Dendritic cell treated with granulocyte-macrophage colony-stimulating factor and Interleukin-4, amounts not matched to agents 40 ng/mL and 50 ng/mL, for 4 days (primary cell): Measurements from ENCODE around the gene MID1.
"Not testable (repeated sequence)": the region's sequence is repeated elsewhere in the genome, so short reads cannot be mapped to it uniquely, and the experiment has no call there.

Experiments
- H3K27ac Mint-ChIP-seq: one replicate; pipeline ENCODE4 v1.8.0; 2022; ENCODE audit warnings: mild to moderate bottlenecking, mixed read lengths
- H3K27me3 Mint-ChIP-seq: one replicate; pipeline ENCODE4 v1.8.0; 2022; ENCODE audit warnings: mild to moderate bottlenecking, mixed read lengths
- H3K36me3 Mint-ChIP-seq: one replicate; pipeline ENCODE4 v1.8.0; 2022; ENCODE audit warnings: low read depth, mixed read lengths
- H3K4me1 Mint-ChIP-seq: one replicate; pipeline ENCODE4 v1.8.0; 2022; ENCODE audit warnings: low read depth, mixed read lengths
- H3K4me3 Mint-ChIP-seq: one replicate; pipeline ENCODE4 v1.8.0; 2022; ENCODE audit warnings: mild to moderate bottlenecking, moderate library complexity, mixed read lengths
- H3K9me3 Mint-ChIP-seq: one replicate; pipeline ENCODE4 v1.8.0; 2022; ENCODE audit warnings: mixed read lengths
- intact Hi-C: fragments of 100-400 bp; cut with micrococcal nuclease; formaldehyde crosslinking; loops from one replicate; pipeline ENCODE4 v1.15.0; 2022

Gene MID1

GRCh38 chrX:10607233-10607632 is 13.2 kb downstream of the MID1 start:
- no peak overlapping the region for H3K27ac Mint-ChIP-seq
- no peaks in the 10 kb centered on the region for H3K4me1 Mint-ChIP-seq
- no peak overlapping the region for H3K4me3 Mint-ChIP-seq
- H3K27me3 Mint-ChIP-seq = no peaks in the 10 kb centered on the region
- intact Hi-C loops = no loop called here
- no peaks in the 10 kb centered on the region for H3K9me3 Mint-ChIP-seq
- no peaks in the 10 kb centered on the region for H3K36me3 Mint-ChIP-seq

DNA sequence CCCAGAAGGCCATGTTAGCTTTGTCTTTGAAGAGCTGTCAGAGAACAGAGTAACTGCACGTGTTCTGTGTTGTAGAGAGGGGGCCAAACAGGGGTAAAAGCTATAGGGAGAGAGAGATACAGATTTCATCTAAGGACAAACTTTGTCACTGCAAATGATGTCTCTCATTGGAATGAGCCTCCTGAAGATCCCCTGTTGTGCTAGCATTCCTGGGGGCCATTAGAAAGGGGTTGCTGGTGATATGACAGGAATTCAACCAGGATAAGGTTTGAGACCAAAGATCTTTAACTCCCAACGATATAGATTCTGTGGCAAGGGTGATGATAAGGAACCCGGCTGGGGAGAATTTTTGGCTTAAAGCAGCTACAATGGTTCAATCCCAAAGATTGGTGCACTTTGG is 16.8 kb downstream of the MID1 start:
- Mint-ChIP-seq H3K9me3 (no peaks in the 10 kb centered on the region), H3K27me3 (no peaks in the 10 kb centered on the region), H3K27ac (no peak overlapping the region), H3K4me3 (no peak overlapping the region), H3K36me3 (no peaks in the 10 kb centered on the region), H3K4me1 (no peaks in the 10 kb centered on the region)
- intact Hi-C loops = no loop called here

- H3K36me3 Mint-ChIP-seq = no peaks in the 10 kb centered on the region
- no peaks in the 10 kb centered on the region for H3K4me1 Mint-ChIP-seq
- H3K4me3 Mint-ChIP-seq = no peak overlapping the region
- no peak overlapping the region for H3K27ac Mint-ChIP-seq
- intact Hi-C loops = no loop called here
- H3K9me3 Mint-ChIP-seq = no peaks in the 10 kb centered on the region
- H3K27me3 Mint-ChIP-seq = no peaks in the 10 kb centered on the region
Observed at GRCh38 chrX:10602646-10603045, 17.7 kb downstream of the MID1 start.

DNA sequence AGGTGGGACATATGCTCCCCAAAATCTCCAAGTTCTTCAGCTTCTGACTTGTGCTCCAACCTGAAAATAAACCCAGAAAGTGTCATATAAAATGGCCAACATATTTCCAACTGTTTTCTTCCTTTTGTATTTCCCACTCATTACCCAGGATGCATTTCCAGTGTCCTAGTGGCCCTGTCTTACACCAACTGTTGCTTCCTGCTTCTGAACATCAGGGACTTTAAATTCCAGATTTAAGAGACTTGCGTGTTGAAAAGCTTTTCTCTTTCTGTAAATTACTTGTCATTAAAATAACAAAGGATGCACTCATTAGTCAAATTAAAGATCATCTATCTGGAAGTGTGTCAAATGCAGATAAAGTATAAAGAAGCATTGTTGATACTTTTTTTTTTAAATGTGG is 19.9 kb downstream of the MID1 start:
- intact Hi-C loops = no loop called here
- Mint-ChIP-seq H3K4me1 (no peaks in the 10 kb centered on the region), H3K9me3 (no peaks in the 10 kb centered on the region), H3K36me3 (no peaks in the 10 kb centered on the region), H3K27me3 (no peaks in the 10 kb centered on the region), H3K27ac (no peak overlapping the region), H3K4me3 (no peak overlapping the region)

- no peaks in the 10 kb centered on the region for H3K36me3 Mint-ChIP-seq
- no peak overlapping the region for H3K4me3 Mint-ChIP-seq
- no peaks in the 10 kb centered on the region for H3K27me3 Mint-ChIP-seq
- H3K9me3 Mint-ChIP-seq = no peaks in the 10 kb centered on the region
- no peak overlapping the region for H3K27ac Mint-ChIP-seq
- H3K4me1 Mint-ChIP-seq = no peaks in the 10 kb centered on the region
- intact Hi-C loops = loop anchor here (5.0 kb wide), 1 partner anchor 411 kb away; no protein-coding TSS in a partner anchor
Observed at GRCh38 chrX:10598540-10598939, 21.8 kb downstream of the MID1 start.

GRCh38 chrX:10597871-10598270 is 22.5 kb downstream of the MID1 start:
- intact Hi-C loops = loop anchor here (5.0 kb wide), 1 partner anchor 411 kb away; no protein-coding TSS in a partner anchor
- H3K9me3 Mint-ChIP-seq = no peaks in the 10 kb centered on the region

DNA sequence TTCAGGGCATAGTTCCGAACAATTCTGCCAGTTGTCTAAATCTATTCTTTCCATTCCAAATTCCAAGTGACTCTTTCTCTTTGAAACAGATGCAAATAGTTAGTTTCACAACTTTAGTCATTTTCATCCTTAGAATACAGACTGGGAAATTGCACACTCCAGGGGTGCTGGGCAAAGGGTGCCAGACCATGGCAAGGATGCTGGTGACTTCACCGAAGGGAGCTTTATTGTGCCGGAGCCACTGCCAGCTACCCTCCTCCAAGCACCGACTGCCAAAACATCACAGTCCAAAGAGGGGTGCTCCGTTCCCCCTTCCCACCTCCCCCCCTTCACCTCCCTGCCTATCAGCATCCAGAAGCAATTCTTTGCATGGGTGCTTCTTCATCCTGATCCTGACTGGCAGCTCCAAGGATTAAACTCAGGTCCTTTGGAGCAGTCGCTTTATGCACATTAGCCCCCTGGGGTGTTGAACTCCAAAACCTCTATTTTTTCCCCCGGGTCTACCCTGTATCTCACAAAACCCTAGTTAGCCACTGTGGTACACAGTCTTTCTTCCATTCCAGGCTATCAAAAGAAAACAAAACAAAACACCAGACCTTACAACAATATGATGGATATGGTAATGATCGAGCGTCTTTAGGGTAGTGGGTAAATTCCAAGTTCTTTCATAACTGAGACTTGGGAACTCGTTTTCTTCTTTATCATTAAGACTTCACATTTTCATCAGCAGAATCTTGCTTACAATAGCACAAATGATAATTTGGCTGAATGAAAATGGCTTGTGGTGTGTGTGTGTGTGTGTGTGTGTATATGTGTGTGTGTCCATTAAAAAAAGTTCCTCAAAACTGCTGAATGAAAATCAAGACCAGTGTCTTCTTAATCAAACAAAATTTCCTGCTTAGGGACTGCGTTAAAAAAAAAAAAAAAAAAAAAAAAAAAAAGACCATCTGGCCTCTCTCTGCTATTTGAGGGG is 28.7 kb downstream of the MID1 start:
- no peaks in the 10 kb centered on the region for H3K9me3 Mint-ChIP-seq
- no peak overlapping the region for H3K27ac Mint-ChIP-seq
- H3K4me3 Mint-ChIP-seq = no peak overlapping the region
- H3K4me1 Mint-ChIP-seq = no peaks in the 10 kb centered on the region
- no peaks in the 10 kb centered on the region for H3K27me3 Mint-ChIP-seq
- intact Hi-C loops = no loop called here
- H3K36me3 Mint-ChIP-seq = no peaks in the 10 kb centered on the region

More at GRCh38 chrX:10597871-10598270, 22.5 kb downstream of the MID1 start:
- Mint-ChIP-seq H3K4me1 (no peaks in the 10 kb centered on the region), H3K27me3 (no peaks in the 10 kb centered on the region), H3K36me3 (no peaks in the 10 kb centered on the region), H3K27ac (no peak overlapping the region), H3K4me3 (no peak overlapping the region)

DNA sequence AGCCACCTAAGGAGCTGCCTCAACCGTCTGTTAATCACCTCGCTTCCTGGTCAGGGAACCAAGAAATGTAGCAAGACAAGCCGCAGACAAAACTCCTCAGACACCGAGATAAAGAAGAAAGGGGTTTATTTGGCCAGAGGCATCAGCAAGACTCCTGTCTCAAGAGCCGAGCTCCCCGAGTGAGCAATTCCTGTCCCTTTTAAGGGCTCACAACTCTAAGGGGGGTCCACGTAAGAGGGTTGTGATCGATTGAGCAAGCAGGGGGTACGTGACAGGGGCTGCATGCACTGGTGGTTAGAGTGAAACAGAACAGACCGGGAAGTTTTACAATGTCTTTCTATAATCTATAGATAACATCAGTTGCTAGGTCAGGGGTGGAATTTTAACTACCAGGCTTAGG is 30.6 kb downstream of the MID1 start:
- H3K27ac Mint-ChIP-seq, intact Hi-C loops: not testable (repeated sequence)

DNA sequence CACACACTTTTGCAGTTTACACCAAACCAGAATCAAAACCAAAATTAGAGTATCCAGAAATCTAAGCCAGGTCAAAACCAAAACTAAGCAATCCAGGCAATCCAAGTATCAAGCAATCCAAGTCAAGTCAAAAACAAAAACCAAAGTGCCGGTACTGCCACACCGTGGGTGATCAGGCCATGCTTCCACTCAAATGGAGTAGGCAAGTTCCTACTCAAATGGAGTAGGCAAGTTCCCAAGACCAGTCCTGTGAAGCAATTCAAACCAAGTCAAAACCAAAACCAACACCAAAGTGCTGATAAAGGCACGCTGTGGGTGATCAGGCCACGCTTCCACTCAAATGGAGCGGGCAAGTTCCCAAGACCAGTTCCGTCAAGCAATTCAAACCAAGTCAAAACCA is 31.3 kb downstream of the MID1 start:
- Mint-ChIP-seq H3K9me3 (peaks cover 15% of the 10 kb centered on the region), H3K4me3 (no peak overlapping the region), H3K27ac (no peak overlapping the region), H3K36me3 (no peaks in the 10 kb centered on the region), H3K27me3 (no peaks in the 10 kb centered on the region), H3K4me1 (no peaks in the 10 kb centered on the region)
- intact Hi-C loops = no loop called here

More for the DNA sequence above, 30.6 kb downstream of the MID1 start:
- H3K4me1 Mint-ChIP-seq, H3K4me3 Mint-ChIP-seq, H3K9me3 Mint-ChIP-seq, H3K27me3 Mint-ChIP-seq, H3K36me3 Mint-ChIP-seq: not testable (repeated sequence)

- H3K4me3 Mint-ChIP-seq, intact Hi-C loops, H3K36me3 Mint-ChIP-seq, H3K4me1 Mint-ChIP-seq, H3K27ac Mint-ChIP-seq, H3K27me3 Mint-ChIP-seq: not testable (repeated sequence)
- peaks cover 17% of the 10 kb centered on the region for H3K9me3 Mint-ChIP-seq
Observed at GRCh38 chrX:10584882-10585281, 35.5 kb downstream of the MID1 start.

DNA sequence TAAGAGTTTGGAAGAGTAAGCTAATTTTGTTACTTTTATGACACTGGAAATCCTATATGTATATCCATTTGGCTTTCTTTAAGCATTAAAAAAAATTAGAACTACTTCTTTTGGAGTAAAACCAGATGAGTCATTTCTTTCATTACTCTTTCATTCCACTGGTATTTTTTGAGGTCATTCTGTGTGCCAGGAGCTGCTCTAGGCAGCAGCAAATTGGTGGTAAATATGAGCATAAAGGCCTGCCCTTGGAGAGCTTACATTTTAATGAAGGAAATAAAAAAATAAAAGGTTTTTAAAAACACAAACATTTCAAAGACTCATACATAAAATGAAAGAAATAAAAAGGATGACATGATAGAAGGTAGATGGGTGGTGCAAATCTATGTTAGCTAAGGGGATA is 37.4 kb downstream of the MID1 start:
- intact Hi-C loops = no loop called here
- no peak overlapping the region for H3K27ac Mint-ChIP-seq
- H3K4me3 Mint-ChIP-seq = no peak overlapping the region
- peaks cover 17% of the 10 kb centered on the region for H3K9me3 Mint-ChIP-seq
- no peaks in the 10 kb centered on the region for H3K36me3 Mint-ChIP-seq
- H3K4me1 Mint-ChIP-seq = no peaks in the 10 kb centered on the region
- H3K27me3 Mint-ChIP-seq = no peaks in the 10 kb centered on the region

- Mint-ChIP-seq H3K4me1 (no peaks in the 10 kb centered on the region), H3K4me3 (no peak overlapping the region), H3K27me3 (no peaks in the 10 kb centered on the region), H3K9me3 (peaks cover 17% of the 10 kb centered on the region), H3K27ac (no peak overlapping the region), H3K36me3 (no peaks in the 10 kb centered on the region)
- intact Hi-C loops = no loop called here
Observed at GRCh38 chrX:10582215-10582733, 38.1 kb downstream of the MID1 start.

DNA sequence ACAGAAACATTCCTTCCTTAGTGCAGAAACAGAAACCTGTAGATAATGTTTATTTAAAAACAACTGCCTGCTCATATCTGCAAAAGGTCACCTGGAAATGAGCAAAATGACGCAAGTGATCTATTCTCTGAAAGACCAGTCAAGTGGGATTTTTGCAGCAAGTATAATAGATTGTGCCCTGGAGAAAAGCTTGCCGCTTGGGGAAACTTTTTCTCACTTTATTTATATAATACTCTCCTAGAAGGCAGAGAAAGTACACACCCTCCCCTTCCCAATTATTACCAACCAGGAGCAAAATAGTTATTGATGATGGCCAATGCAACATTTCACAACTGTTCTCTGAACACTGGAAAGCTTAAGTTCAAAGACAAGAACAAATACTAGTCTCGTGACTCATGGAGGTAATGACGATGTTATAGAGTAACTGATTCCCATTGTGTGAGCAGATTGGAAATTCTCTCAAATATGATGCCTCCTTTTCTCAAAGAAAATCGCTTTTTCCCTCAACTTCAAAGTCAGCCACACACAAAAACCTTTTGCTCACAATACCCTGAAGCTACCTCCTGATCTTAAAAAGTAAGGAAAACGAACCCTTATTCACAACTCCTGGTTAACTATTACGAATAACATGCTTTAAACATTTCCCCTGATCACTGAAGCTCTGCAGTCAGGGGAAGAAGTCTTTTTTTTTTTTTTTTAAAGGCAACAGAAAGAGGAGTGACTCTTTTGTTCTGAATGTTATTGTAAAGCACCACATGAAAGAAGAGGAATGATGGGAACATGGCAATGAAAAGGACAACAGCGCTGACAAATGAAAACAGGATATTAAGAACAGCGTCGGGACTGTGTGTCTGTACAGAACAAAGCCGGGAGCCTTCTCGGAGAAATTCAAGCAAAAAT is 41.0 kb downstream of the MID1 start:
- H3K9me3 Mint-ChIP-seq = peaks cover 5% of the 10 kb centered on the region
- H3K27ac Mint-ChIP-seq = no peak overlapping the region
- H3K4me1 Mint-ChIP-seq = no peaks in the 10 kb centered on the region
- no peaks in the 10 kb centered on the region for H3K36me3 Mint-ChIP-seq
- no peaks in the 10 kb centered on the region for H3K27me3 Mint-ChIP-seq
- no peak overlapping the region for H3K4me3 Mint-ChIP-seq
- intact Hi-C loops = no loop called here

- H3K9me3 Mint-ChIP-seq = no peaks in the 10 kb centered on the region
- H3K4me3 Mint-ChIP-seq = no peak overlapping the region
- H3K36me3 Mint-ChIP-seq = no peaks in the 10 kb centered on the region
- intact Hi-C loops = no loop called here
- no peak overlapping the region for H3K27ac Mint-ChIP-seq
- no peaks in the 10 kb centered on the region for H3K4me1 Mint-ChIP-seq
- no peaks in the 10 kb centered on the region for H3K27me3 Mint-ChIP-seq
Observed at GRCh38 chrX:10578527-10578926, 41.9 kb downstream of the MID1 start.
